WTC11 (cell line): ENCODE results near the gene ZFPM1. TPM values are rescaled to one million over a fixed set of nuclear protein-coding genes. Genes with fewer than 3 reads are reported as not detected.

Experiments used
- ATAC-seq: fragments of 200-7000 bp; cut with Tn5 transposase; 2 replicates; pipeline ENCODE4 v1.10.0; 2021; ENCODE audit warnings: mild to moderate bottlenecking, moderate library complexity
- CTCF ChIA-PET: fragments of 300-600 bp; sonication (Branson Sonifier 250); formaldehyde crosslinking; loops from one replicate; lab custom pipeline; 2021; ENCODE audit warnings: antibody characterized with exemption; lab: Charles Lee
- POLR2A ChIA-PET: fragments of 350-600 bp; sonication (Branson Sonifier 250); formaldehyde crosslinking; loops from one replicate; lab custom pipeline; 2021; ENCODE audit warnings: antibody characterized with exemption; lab: Charles Lee
- DNase-seq: peaks from one replicate; pipeline ENCODE4 v3.0.0; 2021; ENCODE audit warnings: low spot score
- H3K27ac Mint-ChIP-seq: 2 replicates; pipeline ENCODE4 v1.8.0; 2021; ENCODE audit warnings: mixed read lengths
- H3K27me3 Mint-ChIP-seq: 2 replicates; pipeline ENCODE4 v1.8.0; 2021; ENCODE audit warnings: low read depth, mild to moderate bottlenecking, moderate library complexity, mixed read lengths
- H3K36me3 Mint-ChIP-seq: 2 replicates; pipeline ENCODE4 v1.8.0; 2021; ENCODE audit warnings: mixed read lengths
- H3K4me1 Mint-ChIP-seq: 2 replicates; pipeline ENCODE4 v1.8.0; 2022; ENCODE audit warnings: mixed read lengths
- H3K4me3 Mint-ChIP-seq: 2 replicates; pipeline ENCODE4 v1.8.0; 2021; ENCODE audit warnings: mild to moderate bottlenecking, moderate library complexity, mixed read lengths
- H3K9me3 Mint-ChIP-seq: 2 replicates; pipeline ENCODE4 v1.8.0; 2021; ENCODE audit warnings: mixed read lengths
- ATF1 ChIP-seq: sonication (generic); formaldehyde crosslinking; IDR thresholded peaks from 2 replicates; pipeline ENCODE4 v1.8.1; 2023; ENCODE audit warnings: mild to moderate bottlenecking, moderate library complexity, missing genetic modification reagents
- ELF4 ChIP-seq: sonication (generic); formaldehyde crosslinking; IDR thresholded peaks from 2 replicates; pipeline ENCODE4 v1.8.1; 2022; ENCODE audit warnings: low read depth, mild to moderate bottlenecking, moderate library complexity, missing genetic modification reagents
- EMX1 ChIP-seq: fragments of 250-450 bp; sonication (Bioruptor Pico); IDR thresholded peaks from 2 replicates; pipeline ENCODE4 v1.8.0; 2021; ENCODE audit warnings: mild to moderate bottlenecking
- GTF2I ChIP-seq: fragments of 250-450 bp; sonication (Bioruptor Pico); conservative IDR thresholded peaks from 2 replicates; pipeline ENCODE4 v1.4.0; 2021; ENCODE audit warnings: mild to moderate bottlenecking
- IRF2 ChIP-seq: sonication (generic); formaldehyde crosslinking; IDR thresholded peaks from 2 replicates; pipeline ENCODE4 v1.8.0; 2022; ENCODE audit warnings: low read depth, missing genetic modification reagents, borderline replicate concordance
- MYBL2 ChIP-seq: sonication (generic); formaldehyde crosslinking; IDR thresholded peaks from 2 replicates; pipeline ENCODE4 v1.8.1; 2023; ENCODE audit warnings: mild to moderate bottlenecking, moderate library complexity, missing genetic modification reagents
- RELA ChIP-seq: sonication (generic); formaldehyde crosslinking; IDR thresholded peaks from 2 replicates; pipeline ENCODE4 v1.8.1; 2022; ENCODE audit warnings: missing genetic modification reagents, mild to moderate bottlenecking, borderline replicate concordance
- SOX15 ChIP-seq: fragments of 250-450 bp; sonication (Bioruptor Pico); IDR thresholded peaks from 2 replicates; pipeline ENCODE4 v1.9.0; 2021; ENCODE audit warnings: mild to moderate bottlenecking
- SP1 ChIP-seq: sonication (generic); formaldehyde crosslinking; conservative IDR thresholded peaks from 2 replicates; pipeline ENCODE4 v1.8.1; 2022; ENCODE audit warnings: missing genetic modification reagents
- TP53 ChIP-seq: sonication (generic); formaldehyde crosslinking; IDR thresholded peaks from 2 replicates; pipeline ENCODE4 v1.8.1; 2023; ENCODE audit warnings: mild to moderate bottlenecking, missing genetic modification reagents
- ZNF396 ChIP-seq: fragments of 250-450 bp; sonication (Bioruptor Pico); IDR thresholded peaks from 2 replicates; pipeline ENCODE4 v1.8.0; 2021; ENCODE audit warnings: mild to moderate bottlenecking, moderate library complexity, borderline replicate concordance
- ZNF423 ChIP-seq: fragments of 250-450 bp; sonication (Bioruptor Pico); IDR thresholded peaks from 2 replicates; pipeline ENCODE4 v2.1.2; 2022; ENCODE audit warnings: mild to moderate bottlenecking, moderate library complexity
- total RNA-seq: library from RNA; stranded (reverse); gene quantifications from 3 replicates; pipeline ENCODE4 v1.2.3, GENCODE V29; 2021
- TF ChIP-seq, protein P1 (sequence below): sonication (generic); formaldehyde crosslinking; IDR thresholded peaks from 2 replicates; pipeline ENCODE4 v1.8.1; 2022; ENCODE audit warnings: mild to moderate bottlenecking, moderate library complexity, missing genetic modification reagents
- TF ChIP-seq, protein P2 (sequence below): sonication (generic); formaldehyde crosslinking; conservative IDR thresholded peaks from 2 replicates; pipeline ENCODE4 v1.8.1; 2022; ENCODE audit warnings: mild to moderate bottlenecking, missing genetic modification reagents
- TF ChIP-seq, protein P3 (sequence below): sonication (generic); formaldehyde crosslinking; IDR thresholded peaks from 2 replicates; pipeline ENCODE4 v1.8.1; 2023; ENCODE audit warnings: mild to moderate bottlenecking, missing genetic modification reagents
- TF ChIP-seq, protein P4 (sequence below): fragments of 200-600 bp; IDR thresholded peaks from 2 replicates; pipeline ENCODE4 v1.8.0; 2022; ENCODE audit warnings: antibody characterized with exemption
- TF ChIP-seq, protein P5 (sequence below): sonication (generic); formaldehyde crosslinking; conservative IDR thresholded peaks from 2 replicates; pipeline ENCODE4 v1.8.1; 2023; ENCODE audit warnings: mild to moderate bottlenecking, low read depth, missing genetic modification reagents, moderate library complexity
- TF ChIP-seq, protein P6 (sequence below): sonication (generic); formaldehyde crosslinking; IDR thresholded peaks from 2 replicates; pipeline ENCODE4 v1.8.0; 2022; ENCODE audit warnings: mild to moderate bottlenecking, missing genetic modification reagents
- TF ChIP-seq, protein P7 (sequence below): fragments of 250-450 bp; sonication (Bioruptor Pico); IDR thresholded peaks from 2 replicates; pipeline ENCODE4 v1.9.0; 2021; ENCODE audit warnings: moderate library complexity, mild to moderate bottlenecking, inconsistent platforms, borderline replicate concordance
- TF ChIP-seq, protein P8 (sequence below): sonication (generic); formaldehyde crosslinking; IDR thresholded peaks from 2 replicates; pipeline ENCODE4 v1.8.1; 2023; ENCODE audit warnings: mild to moderate bottlenecking, missing genetic modification reagents, borderline replicate concordance

The ZFPM1 gene
- total RNA-seq, 1 experiment from 2014 or later: 9.3 TPM

DNA sequence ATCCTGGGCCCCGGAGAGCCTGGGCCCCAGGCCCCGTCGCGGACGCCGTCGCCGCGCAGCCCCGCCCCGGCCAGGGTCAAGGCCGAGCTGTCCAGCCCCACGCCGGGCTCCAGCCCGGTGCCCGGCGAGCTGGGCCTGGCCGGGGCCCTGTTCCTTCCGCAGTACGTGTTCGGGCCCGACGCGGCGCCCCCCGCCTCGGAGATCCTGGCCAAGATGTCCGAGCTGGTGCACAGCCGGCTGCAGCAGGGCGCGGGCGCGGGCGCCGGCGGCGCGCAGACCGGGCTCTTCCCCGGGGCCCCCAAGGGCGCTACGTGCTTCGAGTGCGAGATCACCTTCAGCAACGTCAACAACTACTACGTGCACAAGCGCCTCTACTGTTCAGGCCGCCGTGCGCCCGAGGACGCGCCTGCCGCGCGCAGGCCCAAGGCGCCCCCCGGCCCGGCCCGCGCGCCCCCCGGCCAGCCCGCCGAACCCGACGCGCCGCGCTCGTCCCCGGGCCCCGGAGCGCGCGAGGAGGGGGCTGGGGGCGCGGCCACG lies 80.4 kb downstream of the ZFPM1 start (continued):
- TF ChIP-seq, protein P1, sequence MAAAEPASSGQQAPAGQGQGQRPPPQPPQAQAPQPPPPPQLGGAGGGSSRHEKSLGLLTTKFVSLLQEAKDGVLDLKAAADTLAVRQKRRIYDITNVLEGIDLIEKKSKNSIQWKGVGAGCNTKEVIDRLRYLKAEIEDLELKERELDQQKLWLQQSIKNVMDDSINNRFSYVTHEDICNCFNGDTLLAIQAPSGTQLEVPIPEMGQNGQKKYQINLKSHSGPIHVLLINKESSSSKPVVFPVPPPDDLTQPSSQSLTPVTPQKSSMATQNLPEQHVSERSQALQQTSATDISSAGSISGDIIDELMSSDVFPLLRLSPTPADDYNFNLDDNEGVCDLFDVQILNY (CRISPR knock-in tag): no peak
- TF ChIP-seq, protein P2, sequence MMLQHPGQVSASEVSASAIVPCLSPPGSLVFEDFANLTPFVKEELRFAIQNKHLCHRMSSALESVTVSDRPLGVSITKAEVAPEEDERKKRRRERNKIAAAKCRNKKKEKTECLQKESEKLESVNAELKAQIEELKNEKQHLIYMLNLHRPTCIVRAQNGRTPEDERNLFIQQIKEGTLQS (CRISPR knock-in tag): no peak
- TF ChIP-seq RELA (CRISPR knock-in tag) (no peak), ZNF423 (CRISPR knock-in tag) (0 out of 2 replicates have a peak, but pooled peaks have one; percentile 2), IRF2 (CRISPR knock-in tag) (no peak), ATF1 (CRISPR knock-in tag) (no peak), ZNF396 (CRISPR knock-in tag) (no peak), SOX15 (CRISPR knock-in tag) (no peak), TP53 (CRISPR knock-in tag) (no peak)
- TF ChIP-seq, protein P3, sequence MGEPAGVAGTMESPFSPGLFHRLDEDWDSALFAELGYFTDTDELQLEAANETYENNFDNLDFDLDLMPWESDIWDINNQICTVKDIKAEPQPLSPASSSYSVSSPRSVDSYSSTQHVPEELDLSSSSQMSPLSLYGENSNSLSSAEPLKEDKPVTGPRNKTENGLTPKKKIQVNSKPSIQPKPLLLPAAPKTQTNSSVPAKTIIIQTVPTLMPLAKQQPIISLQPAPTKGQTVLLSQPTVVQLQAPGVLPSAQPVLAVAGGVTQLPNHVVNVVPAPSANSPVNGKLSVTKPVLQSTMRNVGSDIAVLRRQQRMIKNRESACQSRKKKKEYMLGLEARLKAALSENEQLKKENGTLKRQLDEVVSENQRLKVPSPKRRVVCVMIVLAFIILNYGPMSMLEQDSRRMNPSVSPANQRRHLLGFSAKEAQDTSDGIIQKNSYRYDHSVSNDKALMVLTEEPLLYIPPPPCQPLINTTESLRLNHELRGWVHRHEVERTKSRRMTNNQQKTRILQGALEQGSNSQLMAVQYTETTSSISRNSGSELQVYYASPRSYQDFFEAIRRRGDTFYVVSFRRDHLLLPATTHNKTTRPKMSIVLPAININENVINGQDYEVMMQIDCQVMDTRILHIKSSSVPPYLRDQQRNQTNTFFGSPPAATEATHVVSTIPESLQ: no peak
- TF ChIP-seq, protein P4, sequence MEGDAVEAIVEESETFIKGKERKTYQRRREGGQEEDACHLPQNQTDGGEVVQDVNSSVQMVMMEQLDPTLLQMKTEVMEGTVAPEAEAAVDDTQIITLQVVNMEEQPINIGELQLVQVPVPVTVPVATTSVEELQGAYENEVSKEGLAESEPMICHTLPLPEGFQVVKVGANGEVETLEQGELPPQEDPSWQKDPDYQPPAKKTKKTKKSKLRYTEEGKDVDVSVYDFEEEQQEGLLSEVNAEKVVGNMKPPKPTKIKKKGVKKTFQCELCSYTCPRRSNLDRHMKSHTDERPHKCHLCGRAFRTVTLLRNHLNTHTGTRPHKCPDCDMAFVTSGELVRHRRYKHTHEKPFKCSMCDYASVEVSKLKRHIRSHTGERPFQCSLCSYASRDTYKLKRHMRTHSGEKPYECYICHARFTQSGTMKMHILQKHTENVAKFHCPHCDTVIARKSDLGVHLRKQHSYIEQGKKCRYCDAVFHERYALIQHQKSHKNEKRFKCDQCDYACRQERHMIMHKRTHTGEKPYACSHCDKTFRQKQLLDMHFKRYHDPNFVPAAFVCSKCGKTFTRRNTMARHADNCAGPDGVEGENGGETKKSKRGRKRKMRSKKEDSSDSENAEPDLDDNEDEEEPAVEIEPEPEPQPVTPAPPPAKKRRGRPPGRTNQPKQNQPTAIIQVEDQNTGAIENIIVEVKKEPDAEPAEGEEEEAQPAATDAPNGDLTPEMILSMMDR: no peak
- TF ChIP-seq, protein P5, sequence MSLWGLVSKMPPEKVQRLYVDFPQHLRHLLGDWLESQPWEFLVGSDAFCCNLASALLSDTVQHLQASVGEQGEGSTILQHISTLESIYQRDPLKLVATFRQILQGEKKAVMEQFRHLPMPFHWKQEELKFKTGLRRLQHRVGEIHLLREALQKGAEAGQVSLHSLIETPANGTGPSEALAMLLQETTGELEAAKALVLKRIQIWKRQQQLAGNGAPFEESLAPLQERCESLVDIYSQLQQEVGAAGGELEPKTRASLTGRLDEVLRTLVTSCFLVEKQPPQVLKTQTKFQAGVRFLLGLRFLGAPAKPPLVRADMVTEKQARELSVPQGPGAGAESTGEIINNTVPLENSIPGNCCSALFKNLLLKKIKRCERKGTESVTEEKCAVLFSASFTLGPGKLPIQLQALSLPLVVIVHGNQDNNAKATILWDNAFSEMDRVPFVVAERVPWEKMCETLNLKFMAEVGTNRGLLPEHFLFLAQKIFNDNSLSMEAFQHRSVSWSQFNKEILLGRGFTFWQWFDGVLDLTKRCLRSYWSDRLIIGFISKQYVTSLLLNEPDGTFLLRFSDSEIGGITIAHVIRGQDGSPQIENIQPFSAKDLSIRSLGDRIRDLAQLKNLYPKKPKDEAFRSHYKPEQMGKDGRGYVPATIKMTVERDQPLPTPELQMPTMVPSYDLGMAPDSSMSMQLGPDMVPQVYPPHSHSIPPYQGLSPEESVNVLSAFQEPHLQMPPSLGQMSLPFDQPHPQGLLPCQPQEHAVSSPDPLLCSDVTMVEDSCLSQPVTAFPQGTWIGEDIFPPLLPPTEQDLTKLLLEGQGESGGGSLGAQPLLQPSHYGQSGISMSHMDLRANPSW: no peak
- TF ChIP-seq, all 79 proteins: peak for 4

DNA sequence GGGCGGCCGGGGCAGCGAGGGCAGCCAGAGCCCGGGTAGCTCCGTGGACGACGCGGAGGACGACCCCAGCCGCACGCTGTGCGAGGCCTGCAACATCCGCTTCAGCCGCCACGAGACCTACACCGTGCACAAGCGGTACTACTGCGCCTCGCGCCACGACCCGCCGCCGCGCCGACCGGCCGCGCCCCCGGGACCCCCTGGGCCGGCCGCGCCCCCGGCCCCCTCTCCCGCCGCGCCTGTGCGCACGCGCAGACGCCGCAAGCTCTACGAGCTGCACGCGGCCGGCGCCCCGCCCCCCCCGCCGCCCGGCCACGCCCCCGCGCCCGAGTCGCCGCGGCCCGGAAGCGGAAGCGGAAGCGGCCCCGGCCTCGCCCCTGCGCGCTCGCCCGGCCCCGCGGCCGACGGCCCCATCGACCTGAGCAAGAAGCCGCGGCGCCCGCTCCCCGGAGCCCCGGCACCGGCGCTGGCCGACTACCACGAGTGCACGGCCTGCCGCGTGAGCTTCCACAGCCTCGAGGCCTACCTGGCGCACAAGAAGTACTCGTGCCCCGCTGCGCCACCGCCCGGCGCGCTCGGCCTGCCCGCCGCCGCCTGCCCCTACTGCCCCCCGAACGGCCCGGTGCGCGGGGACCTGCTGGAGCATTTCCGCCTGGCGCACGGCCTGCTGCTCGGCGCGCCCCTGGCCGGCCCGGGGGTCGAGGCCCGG lies 81.0 kb downstream of the ZFPM1 start:
- ChIA-PET CTCF (interaction anchor here (0.8 to 2.7 kb wide), 7 partner anchors 25 to 127 kb away, joined by 3 to 21 read pairs (median 4); partner anchors contain the start of gene ZFPM1), POLR2A (interaction anchor here (1.1 kb wide), 1 partner anchor 27 kb away, joined by 3 read pairs; no protein-coding TSS in a partner anchor)
- H3K4me3 Mint-ChIP-seq: no peak overlapping the region
- H3K27ac Mint-ChIP-seq: no peak overlapping the region
- H3K4me1 Mint-ChIP-seq: peaks cover 12% of the 10 kb centered on the region; the same call in 1 of the 2 replicates
- no peaks in the 10 kb centered on the region for H3K9me3 Mint-ChIP-seq
- 0 out of 2 replicates have a peak, but pooled peaks cover 5% of the 10 kb centered on the region for H3K27me3 Mint-ChIP-seq
- DNase-seq (peak; percentile 74), ATAC-seq (peak; percentile 36)
- peaks cover 4% of the 10 kb centered on the region; the same call in 1 of the 2 replicates for H3K36me3 Mint-ChIP-seq
- TF ChIP-seq GTF2I (CRISPR knock-in tag) (no peak), ELF4 (CRISPR knock-in tag) (no peak), SOX15 (CRISPR knock-in tag) (no peak), MYBL2 (CRISPR knock-in tag) (no peak), SP1 (CRISPR knock-in tag) (peak; percentile 53), ZNF423 (CRISPR knock-in tag) (peak; percentile 5; the same call in 1 of the 2 replicates), EMX1 (CRISPR knock-in tag) (no peak)
- TF ChIP-seq, protein P6, sequence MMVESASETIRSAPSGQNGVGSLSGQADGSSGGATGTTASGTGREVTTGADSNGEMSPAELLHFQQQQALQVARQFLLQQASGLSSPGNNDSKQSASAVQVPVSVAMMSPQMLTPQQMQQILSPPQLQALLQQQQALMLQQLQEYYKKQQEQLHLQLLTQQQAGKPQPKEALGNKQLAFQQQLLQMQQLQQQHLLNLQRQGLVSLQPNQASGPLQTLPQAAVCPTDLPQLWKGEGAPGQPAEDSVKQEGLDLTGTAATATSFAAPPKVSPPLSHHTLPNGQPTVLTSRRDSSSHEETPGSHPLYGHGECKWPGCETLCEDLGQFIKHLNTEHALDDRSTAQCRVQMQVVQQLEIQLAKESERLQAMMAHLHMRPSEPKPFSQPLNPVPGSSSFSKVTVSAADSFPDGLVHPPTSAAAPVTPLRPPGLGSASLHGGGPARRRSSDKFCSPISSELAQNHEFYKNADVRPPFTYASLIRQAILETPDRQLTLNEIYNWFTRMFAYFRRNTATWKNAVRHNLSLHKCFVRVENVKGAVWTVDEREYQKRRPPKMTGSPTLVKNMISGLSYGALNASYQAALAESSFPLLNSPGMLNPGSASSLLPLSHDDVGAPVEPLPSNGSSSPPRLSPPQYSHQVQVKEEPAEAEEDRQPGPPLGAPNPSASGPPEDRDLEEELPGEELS (CRISPR knock-in tag): peak; percentile 15; the same call in 1 of the 2 replicates
- TF ChIP-seq, protein P7, sequence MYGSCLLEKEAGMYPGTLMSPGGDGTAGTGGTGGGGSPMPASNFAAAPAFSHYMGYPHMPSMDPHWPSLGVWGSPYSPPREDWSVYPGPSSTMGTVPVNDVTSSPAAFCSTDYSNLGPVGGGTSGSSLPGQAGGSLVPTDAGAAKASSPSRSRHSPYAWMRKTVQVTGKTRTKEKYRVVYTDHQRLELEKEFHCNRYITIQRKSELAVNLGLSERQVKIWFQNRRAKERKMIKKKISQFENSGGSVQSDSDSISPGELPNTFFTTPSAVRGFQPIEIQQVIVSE (CRISPR knock-in tag): no peak
- TF ChIP-seq, protein P8, sequence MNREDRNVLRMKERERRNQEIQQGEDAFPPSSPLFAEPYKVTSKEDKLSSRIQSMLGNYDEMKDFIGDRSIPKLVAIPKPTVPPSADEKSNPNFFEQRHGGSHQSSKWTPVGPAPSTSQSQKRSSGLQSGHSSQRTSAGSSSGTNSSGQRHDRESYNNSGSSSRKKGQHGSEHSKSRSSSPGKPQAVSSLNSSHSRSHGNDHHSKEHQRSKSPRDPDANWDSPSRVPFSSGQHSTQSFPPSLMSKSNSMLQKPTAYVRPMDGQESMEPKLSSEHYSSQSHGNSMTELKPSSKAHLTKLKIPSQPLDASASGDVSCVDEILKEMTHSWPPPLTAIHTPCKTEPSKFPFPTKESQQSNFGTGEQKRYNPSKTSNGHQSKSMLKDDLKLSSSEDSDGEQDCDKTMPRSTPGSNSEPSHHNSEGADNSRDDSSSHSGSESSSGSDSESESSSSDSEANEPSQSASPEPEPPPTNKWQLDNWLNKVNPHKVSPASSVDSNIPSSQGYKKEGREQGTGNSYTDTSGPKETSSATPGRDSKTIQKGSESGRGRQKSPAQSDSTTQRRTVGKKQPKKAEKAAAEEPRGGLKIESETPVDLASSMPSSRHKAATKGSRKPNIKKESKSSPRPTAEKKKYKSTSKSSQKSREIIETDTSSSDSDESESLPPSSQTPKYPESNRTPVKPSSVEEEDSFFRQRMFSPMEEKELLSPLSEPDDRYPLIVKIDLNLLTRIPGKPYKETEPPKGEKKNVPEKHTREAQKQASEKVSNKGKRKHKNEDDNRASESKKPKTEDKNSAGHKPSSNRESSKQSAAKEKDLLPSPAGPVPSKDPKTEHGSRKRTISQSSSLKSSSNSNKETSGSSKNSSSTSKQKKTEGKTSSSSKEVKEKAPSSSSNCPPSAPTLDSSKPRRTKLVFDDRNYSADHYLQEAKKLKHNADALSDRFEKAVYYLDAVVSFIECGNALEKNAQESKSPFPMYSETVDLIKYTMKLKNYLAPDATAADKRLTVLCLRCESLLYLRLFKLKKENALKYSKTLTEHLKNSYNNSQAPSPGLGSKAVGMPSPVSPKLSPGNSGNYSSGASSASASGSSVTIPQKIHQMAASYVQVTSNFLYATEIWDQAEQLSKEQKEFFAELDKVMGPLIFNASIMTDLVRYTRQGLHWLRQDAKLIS (CRISPR knock-in tag): no peak
